Endothelial cell (in vitro differentiated cells): Measurements from ENCODE around the gene APOF. TPM values are rescaled to one million over a fixed set of nuclear protein-coding genes. Genes with fewer than 3 reads are reported as not detected.
"Not testable (repeated sequence)": the region's sequence is repeated elsewhere in the genome, so short reads cannot be mapped to it uniquely, and the experiment has no call there.

Source experiments
- DNase-seq: peaks from one replicate; pipeline ENCODE4 v3.0.0; 2021; ENCODE audit warnings: low spot score
- H3K27ac Mint-ChIP-seq: one replicate; pipeline ENCODE4 v1.8.0; 2021; ENCODE audit warnings: mixed read lengths, inconsistent platforms; ENCODE audit not compliant: unreplicated experiment
- H3K27me3 Mint-ChIP-seq: one replicate; pipeline ENCODE4 v1.8.0; 2021; ENCODE audit warnings: mild to moderate bottlenecking, moderate library complexity, mixed read lengths, inconsistent platforms; ENCODE audit not compliant: unreplicated experiment
- H3K36me3 Mint-ChIP-seq: one replicate; pipeline ENCODE4 v1.8.0; 2021; ENCODE audit warnings: mild to moderate bottlenecking, low read depth, mixed read lengths, inconsistent platforms; ENCODE audit not compliant: unreplicated experiment
- H3K4me1 Mint-ChIP-seq: one replicate; pipeline ENCODE4 v1.8.0; 2021; ENCODE audit warnings: mild to moderate bottlenecking, mixed read lengths, inconsistent platforms; ENCODE audit not compliant: unreplicated experiment
- H3K4me3 Mint-ChIP-seq: one replicate; pipeline ENCODE4 v1.8.0; 2021; ENCODE audit warnings: mild to moderate bottlenecking, mixed read lengths, inconsistent platforms; ENCODE audit not compliant: unreplicated experiment
- H3K9me3 Mint-ChIP-seq: one replicate; pipeline ENCODE4 v1.8.0; 2021; ENCODE audit warnings: mixed read lengths, inconsistent platforms; ENCODE audit not compliant: unreplicated experiment
- CTCF ChIP-seq: fragments of 200-600 bp; sonication (generic); IDR thresholded peaks from one replicate; pipeline ENCODE4 v1.5.0; 2021; ENCODE audit warnings: antibody characterized with exemption; ENCODE audit not compliant: unreplicated experiment
- total RNA-seq: library from RNA; stranded (reverse); fragmentation: NEBNext Ultra II Directional; extraction: Animal tissue kit (Norgen Biotek cat#: 25700); gene quantifications from one replicate; pipeline ENCODE4 v1.2.1, GENCODE V29; 2021; ENCODE audit not compliant: unreplicated experiment

Gene APOF
- total RNA-seq, 1 donor from 2014 or later = not detected

DNA sequence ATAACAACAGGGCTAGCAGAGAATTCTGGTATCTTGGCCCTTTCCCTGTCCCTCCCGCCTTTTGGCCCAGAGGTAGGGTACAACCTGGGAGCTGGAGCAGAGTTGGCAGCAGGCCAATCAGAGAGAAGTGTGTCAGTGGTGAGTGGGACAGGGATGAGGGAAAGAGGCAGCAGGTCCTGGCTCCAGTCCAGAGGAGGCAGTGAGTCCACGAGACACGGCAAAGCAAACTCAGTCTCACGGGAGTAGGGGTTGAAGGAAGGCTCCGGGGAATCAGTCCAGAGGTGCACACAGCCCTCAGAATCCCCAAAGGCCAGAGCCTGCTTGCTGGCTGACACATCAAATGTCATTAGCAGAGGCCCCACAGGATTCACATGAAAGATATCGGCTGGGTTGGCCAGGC lies 36.1 kb downstream of the APOF start:
- H3K4me1 Mint-ChIP-seq = no peaks in the 10 kb centered on the region
- no peak for DNase-seq
- no peak overlapping the region for H3K4me3 Mint-ChIP-seq
- no peak overlapping the region for H3K27ac Mint-ChIP-seq
- H3K9me3 Mint-ChIP-seq = no peaks in the 10 kb centered on the region
- TF ChIP-seq CTCF = no peak
- peaks cover 24% of the 10 kb centered on the region for H3K36me3 Mint-ChIP-seq
- H3K27me3 Mint-ChIP-seq = peaks cover 9% of the 10 kb centered on the region

- H3K27me3 Mint-ChIP-seq = peaks cover 9% of the 10 kb centered on the region
- no peak overlapping the region for H3K27ac Mint-ChIP-seq
- no peaks in the 10 kb centered on the region for H3K9me3 Mint-ChIP-seq
- no peak for TF ChIP-seq CTCF
- no peak overlapping the region for H3K4me3 Mint-ChIP-seq
- no peak for DNase-seq
- no peaks in the 10 kb centered on the region for H3K4me1 Mint-ChIP-seq
- H3K36me3 Mint-ChIP-seq = peaks cover 24% of the 10 kb centered on the region
Observed at GRCh38 chr12:56326126-56326525, 36.5 kb downstream of the APOF start.

DNA sequence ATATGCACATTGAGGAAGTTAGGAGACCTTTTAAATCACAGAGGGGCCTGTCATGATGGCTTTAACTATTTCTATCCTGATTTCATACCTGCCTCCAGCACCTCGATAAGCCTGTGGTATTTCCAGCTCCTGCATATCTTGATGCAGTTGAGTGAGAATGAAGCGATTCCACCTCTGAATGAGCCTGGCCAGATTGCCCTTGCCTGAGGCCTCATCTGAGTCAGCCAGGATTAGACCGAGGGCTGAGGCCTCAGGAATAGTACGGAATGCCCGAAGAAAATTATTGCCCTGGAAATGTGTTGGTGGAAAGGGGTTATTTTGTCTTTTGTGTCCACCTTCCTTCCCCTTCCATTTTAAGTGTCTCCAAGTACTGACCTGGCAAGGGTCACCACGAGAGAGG lies 38.5 kb downstream of the APOF start:
- Mint-ChIP-seq H3K27ac (no peak overlapping the region), H3K27me3 (peaks cover 7% of the 10 kb centered on the region), H3K36me3 (peaks cover 24% of the 10 kb centered on the region), H3K9me3 (no peaks in the 10 kb centered on the region), H3K4me1 (no peaks in the 10 kb centered on the region), H3K4me3 (no peak overlapping the region)
- no peak for DNase-seq
- no peak for TF ChIP-seq CTCF

DNA sequence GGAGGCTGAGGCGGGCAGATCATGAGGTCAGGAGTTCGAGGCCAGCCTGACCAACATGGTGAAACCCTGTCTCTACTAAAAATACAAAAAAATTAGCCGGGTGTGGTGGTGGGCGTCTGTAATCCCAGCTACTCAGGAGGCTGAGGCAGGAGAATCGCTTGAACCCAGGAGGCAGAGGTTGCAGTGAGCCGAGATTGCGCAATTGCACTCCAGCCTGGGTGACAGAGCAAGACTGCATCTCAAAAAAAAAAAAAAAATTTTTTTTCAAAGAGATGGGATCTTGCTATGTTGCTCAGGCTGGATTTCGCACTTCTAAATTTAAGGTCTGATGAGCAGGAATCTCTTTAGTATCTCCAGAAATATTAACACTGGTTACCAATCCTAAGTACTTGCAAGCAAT lies 41.0 kb downstream of the APOF start:
- H3K4me1 Mint-ChIP-seq, H3K4me3 Mint-ChIP-seq, H3K27me3 Mint-ChIP-seq, DNase-seq, H3K9me3 Mint-ChIP-seq, H3K27ac Mint-ChIP-seq: not testable (repeated sequence)
- peaks cover 24% of the 10 kb centered on the region for H3K36me3 Mint-ChIP-seq

DNA sequence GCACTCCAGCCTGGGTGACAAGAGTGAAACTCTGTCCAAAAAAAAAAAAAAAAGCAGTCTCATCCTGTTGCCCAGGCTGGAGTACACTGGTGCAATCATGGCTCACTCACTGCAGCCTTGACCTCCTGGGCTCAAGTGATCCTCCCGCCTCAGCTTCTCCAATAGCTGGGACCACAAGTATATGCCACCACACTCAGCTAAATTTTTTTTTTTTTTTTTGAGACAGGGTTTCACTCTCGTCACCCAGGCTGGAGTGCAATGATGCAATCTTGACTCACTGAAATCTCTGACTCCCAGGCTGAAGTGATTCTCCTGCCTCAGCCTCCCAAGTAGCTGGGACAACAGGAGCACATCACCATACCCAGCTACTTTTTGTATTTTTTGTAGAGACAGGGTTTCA lies 41.6 kb downstream of the APOF start:
- H3K4me3 Mint-ChIP-seq = no peak overlapping the region
- no peak for DNase-seq
- H3K9me3 Mint-ChIP-seq = no peaks in the 10 kb centered on the region
- H3K36me3 Mint-ChIP-seq = peaks cover 24% of the 10 kb centered on the region
- peaks cover 7% of the 10 kb centered on the region for H3K27me3 Mint-ChIP-seq
- no peak for TF ChIP-seq CTCF
- H3K4me1 Mint-ChIP-seq = peaks cover 4% of the 10 kb centered on the region
- H3K27ac Mint-ChIP-seq = no peak overlapping the region

DNA sequence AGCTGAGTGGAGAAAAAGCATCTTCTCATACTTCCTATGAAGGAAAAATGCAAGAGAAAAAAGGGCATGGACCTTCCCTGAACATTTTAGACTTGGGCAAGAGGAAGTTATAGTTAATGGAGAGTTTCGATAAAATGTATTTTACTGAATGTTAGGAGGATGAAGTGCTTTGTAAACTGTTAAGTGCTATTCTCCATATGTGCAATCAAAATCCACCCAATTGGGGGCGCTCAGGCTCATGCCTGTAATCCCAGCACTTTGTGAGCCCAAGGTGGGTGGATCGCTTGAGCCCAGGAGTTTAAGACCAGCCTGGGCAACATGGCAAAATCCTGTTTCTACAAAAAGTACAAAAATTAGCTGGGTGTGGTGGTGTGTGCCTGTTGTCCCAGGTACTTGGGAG lies 45.0 kb downstream of the APOF start:
- no peak for DNase-seq
- peak overlapping the region; percentile 65 for H3K4me3 Mint-ChIP-seq
- peak overlapping the region; percentile 54 for H3K27ac Mint-ChIP-seq
- no peak for TF ChIP-seq CTCF
- peaks cover 4% of the 10 kb centered on the region for H3K4me1 Mint-ChIP-seq
- H3K9me3 Mint-ChIP-seq = no peaks in the 10 kb centered on the region
- no peaks in the 10 kb centered on the region for H3K27me3 Mint-ChIP-seq
- H3K36me3 Mint-ChIP-seq = peaks cover 5% of the 10 kb centered on the region
